Kidney (tissue), 14 donors: ENCODE measurements around the gene GDPD5. TPM values are rescaled to one million over a fixed set of nuclear protein-coding genes. Genes with fewer than 3 reads are reported as not detected.

Experiments used
- DNase-seq, 5 donors: peaks; one replicate each; pipeline ENCODE4 v3.0.0-alpha.2; 2013 to 2020
- FAIRE-seq: peaks from 2 replicates; lab custom pipeline; 2012; peaks lifted over from hg19 to GRCh38; lab: Jason Lieb, UNC
- H3K27ac ChIP-seq, 2 donors: one replicate each; pipeline ENCODE4 v1.7.0; 2013; ENCODE audit warnings: low read depth in 2 of 2, low read length in 2 of 2, inconsistent platforms in 1 of 2
- H3K27me3 ChIP-seq: one replicate; pipeline ENCODE4 v1.7.1; 2013; ENCODE audit warnings: low read length, inconsistent platforms; ENCODE audit not compliant: control insufficient read depth, insufficient read depth
- H3K36me3 ChIP-seq, 3 donors: one replicate each; pipeline versions ENCODE4 v1.7.0 to v1.7.1; 2013; ENCODE audit warnings: low read length in 3 of 3, control low read depth in 1 of 3, inconsistent platforms in 1 of 3; ENCODE audit not compliant: insufficient read depth in 3 of 3, control insufficient read depth in 2 of 3
- H3K4me1 ChIP-seq, 3 donors: one replicate each; pipeline versions ENCODE4 v1.7.0 to v1.7.1; 2013; ENCODE audit warnings: low read length in 3 of 3, inconsistent platforms in 1 of 3, low read depth in 1 of 3; ENCODE audit not compliant: control insufficient read depth in 2 of 3, insufficient read depth in 2 of 3
- H3K4me3 ChIP-seq, 3 donors: one replicate each; pipeline versions ENCODE4 v1.7.0 to v1.8.1; 2013; ENCODE audit warnings: low read length in 3 of 3, control low read depth in 1 of 3, inconsistent platforms in 1 of 3
- H3K9ac ChIP-seq, 3 donors: one replicate each; pipeline versions ENCODE4 v1.7.0 to v1.7.1; 2013; ENCODE audit warnings: low read length in 3 of 3, control low read depth in 1 of 3, inconsistent platforms in 1 of 3
- H3K9me3 ChIP-seq, 3 donors: one replicate each; pipeline versions ENCODE4 v1.7.0 to v1.7.1; 2013; ENCODE audit warnings: low read length in 3 of 3, control low read depth in 1 of 3, inconsistent platforms in 1 of 3; ENCODE audit not compliant: control insufficient read depth in 2 of 3, insufficient read depth in 1 of 3
- intact Hi-C: fragments of 100-400 bp; cut with DNase I; formaldehyde crosslinking; loops from one replicate; pipeline ENCODE4 v1.11.1; 2022
- polyA plus RNA-seq: library from polyadenylated mRNA; stranded (reverse); fragments of 350-450 nt; fragmentation: Illumina TruSeq; extraction: RNeasy Lipid Tissue Mini Kit (QIAGEN cat#74804); gene quantifications from one replicate; pipeline ENCODE4 v1.2.3, GENCODE V29; 2014; ENCODE audit warnings: low read depth, low replicate concordance; ENCODE audit not compliant: insufficient read depth
- total RNA-seq: library from RNA; stranded (reverse); fragmentation: NEBNext Ultra II Directional; extraction: Animal tissue kit (Norgen Biotek cat#: 25700); gene quantifications from one replicate; pipeline ENCODE4 v1.2.1, GENCODE V29; 2021
- TF ChIP-seq, protein P1 (sequence below): IDR thresholded peaks from 3 replicates; pipeline ENCODE4 v1.5.1; 2012; ENCODE audit warnings: mild to moderate bottlenecking, moderate library complexity, borderline replicate concordance; ENCODE audit not compliant: insufficient read depth; ENCODE audit errors: extremely low read depth
- donor health status: control.
- donor health status: control.
- donor health status: control.
- donor health status: control.
- donor health status: control.
- donor health status: DM: yes; HTN: yes; CAD: no.
- donor health status: Normal renal cell carcinoma (clear cell type).

The GDPD5 gene
- total and polyA plus RNA-seq, 2 donors from 2014 or later = 3.9 to 11.4 TPM

DNA sequence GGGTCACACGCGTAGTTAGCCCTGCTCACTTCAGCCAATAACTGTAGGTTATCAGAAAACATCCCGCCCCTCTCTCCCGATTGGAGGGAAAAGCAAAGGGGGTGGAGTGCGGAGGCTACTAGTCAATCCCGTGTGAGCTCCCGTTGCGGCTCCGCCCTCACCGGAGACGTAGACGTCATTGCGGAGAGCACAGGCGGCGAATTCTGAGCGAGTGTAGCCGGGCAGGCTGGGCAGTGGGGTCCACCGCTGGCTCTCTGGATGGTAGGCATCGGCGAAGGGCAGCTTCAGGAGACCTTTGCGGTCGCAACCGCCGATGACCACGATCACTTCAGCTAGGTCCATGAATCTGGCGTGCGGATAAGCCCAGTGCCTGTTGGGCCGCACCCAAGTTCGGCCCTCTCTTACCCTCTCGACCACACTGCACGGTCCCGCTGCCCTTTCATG, 97.4 kb downstream of the GDPD5 start:
- H3K36me3 ChIP-seq = no peaks in the 10 kb centered on the region
- peak overlapping the region in 1 of 3 donors; percentile 25 for H3K9ac ChIP-seq
- intact Hi-C loops = no loop called here
- H3K27me3 ChIP-seq = peaks cover 29% of the 10 kb centered on the region
- FAIRE-seq (peak; percentile 85), DNase-seq (peak; percentile 89 to 97 (median 92))
- H3K27ac ChIP-seq = no peak overlapping the region
- peaks cover 0 to 10% (median 0%) of the 10 kb centered on the region in 3 donors for H3K4me1 ChIP-seq
- H3K9me3 ChIP-seq = no peaks in the 10 kb centered on the region
- H3K4me3 ChIP-seq = peak overlapping the region; percentile 46 to 67 (median 55)
- TF ChIP-seq, protein P1, sequence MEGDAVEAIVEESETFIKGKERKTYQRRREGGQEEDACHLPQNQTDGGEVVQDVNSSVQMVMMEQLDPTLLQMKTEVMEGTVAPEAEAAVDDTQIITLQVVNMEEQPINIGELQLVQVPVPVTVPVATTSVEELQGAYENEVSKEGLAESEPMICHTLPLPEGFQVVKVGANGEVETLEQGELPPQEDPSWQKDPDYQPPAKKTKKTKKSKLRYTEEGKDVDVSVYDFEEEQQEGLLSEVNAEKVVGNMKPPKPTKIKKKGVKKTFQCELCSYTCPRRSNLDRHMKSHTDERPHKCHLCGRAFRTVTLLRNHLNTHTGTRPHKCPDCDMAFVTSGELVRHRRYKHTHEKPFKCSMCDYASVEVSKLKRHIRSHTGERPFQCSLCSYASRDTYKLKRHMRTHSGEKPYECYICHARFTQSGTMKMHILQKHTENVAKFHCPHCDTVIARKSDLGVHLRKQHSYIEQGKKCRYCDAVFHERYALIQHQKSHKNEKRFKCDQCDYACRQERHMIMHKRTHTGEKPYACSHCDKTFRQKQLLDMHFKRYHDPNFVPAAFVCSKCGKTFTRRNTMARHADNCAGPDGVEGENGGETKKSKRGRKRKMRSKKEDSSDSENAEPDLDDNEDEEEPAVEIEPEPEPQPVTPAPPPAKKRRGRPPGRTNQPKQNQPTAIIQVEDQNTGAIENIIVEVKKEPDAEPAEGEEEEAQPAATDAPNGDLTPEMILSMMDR = no peak

DNA sequence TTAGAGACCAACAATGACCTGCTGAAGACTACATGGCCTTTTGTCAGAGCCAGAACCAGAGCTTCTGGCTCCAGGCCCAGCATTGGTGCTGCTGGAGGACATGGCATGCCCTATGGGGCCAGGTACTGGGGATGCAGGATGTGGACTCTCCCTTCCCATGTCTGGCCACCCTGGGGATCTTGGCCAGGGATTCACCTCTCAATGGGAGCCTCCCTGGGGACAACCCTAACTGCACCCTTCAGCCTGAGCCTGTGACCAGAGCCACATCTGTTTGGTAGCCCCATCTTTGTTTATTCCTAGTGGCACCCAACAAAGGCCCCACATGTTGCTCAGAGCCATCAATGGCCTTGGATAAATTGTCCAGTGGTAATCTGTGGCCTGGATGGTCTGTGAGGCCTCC, 98.6 kb downstream of the GDPD5 start:
- TF ChIP-seq, protein P1 = no peak
- Histone ChIP-seq H3K36me3 (peaks cover 0 to 2% (median 0%) of the 10 kb centered on the region in 3 donors), H3K27me3 (peaks cover 22% of the 10 kb centered on the region), H3K9ac (no peak overlapping the region), H3K4me1 (peaks cover 0 to 10% (median 0%) of the 10 kb centered on the region in 3 donors), H3K27ac (no peak overlapping the region), H3K4me3 (no peak overlapping the region), H3K9me3 (no peaks in the 10 kb centered on the region)
- FAIRE-seq (no peak), DNase-seq (no peak)
- intact Hi-C loops = no loop called here

DNA sequence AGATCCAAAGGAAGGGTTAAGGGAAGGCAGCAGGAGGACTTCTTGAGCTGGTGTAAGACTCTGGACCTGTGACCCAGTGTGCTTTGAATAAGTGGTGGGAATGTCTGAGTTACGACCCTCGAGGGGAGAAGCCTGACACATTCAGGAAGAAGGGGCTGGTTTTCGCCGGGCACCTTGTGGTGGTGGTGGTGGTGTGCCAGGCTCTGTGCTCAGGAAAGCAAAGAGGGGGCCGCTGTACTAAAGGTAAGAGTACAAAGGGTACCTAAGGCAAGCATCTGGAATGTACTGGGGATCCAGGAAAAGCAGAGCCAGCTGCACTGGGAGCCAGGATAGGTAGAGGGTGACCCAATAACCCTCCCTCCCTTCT, 99.0 kb downstream of the GDPD5 start:
- peaks cover 17% of the 10 kb centered on the region for H3K27me3 ChIP-seq
- H3K4me3 ChIP-seq = no peak overlapping the region

More for the DNA sequence above, 99.0 kb downstream of the GDPD5 start:
- TF ChIP-seq, protein P1 = no peak
- no peak overlapping the region for H3K27ac ChIP-seq
- intact Hi-C loops = no loop called here
- H3K36me3 ChIP-seq = peaks cover 0 to 2% (median 0%) of the 10 kb centered on the region in 3 donors
- FAIRE-seq (no peak), DNase-seq (no peak)
- peaks cover 0 to 10% (median 0%) of the 10 kb centered on the region in 3 donors for H3K4me1 ChIP-seq
- no peak overlapping the region for H3K9ac ChIP-seq
- no peaks in the 10 kb centered on the region for H3K9me3 ChIP-seq
